ENCODE data around the gene PKNOX2.

PKNOX2 gene

DNA sequence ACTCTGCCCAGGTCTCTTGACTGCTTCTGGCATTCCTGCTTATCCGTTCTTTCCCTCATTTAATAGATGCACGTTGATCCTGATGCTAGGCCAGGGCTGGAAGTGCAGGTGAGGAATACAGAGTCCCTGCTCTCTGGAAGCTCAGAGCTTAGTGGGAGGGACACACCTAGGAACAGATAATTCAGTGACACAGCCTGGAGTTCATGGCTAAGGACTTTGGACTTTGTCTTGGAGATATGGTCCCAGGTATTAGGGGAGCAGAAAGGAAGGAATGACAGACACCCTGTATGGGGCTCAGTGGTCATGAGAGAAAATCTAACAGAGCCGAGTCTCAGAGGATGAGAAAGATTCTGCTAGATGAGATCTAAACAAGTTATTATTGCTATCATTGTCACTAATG is 160.6 kb downstream of the PKNOX2 start:
- H3K4me1 ChIP-seq (ENCODE audit: insufficient read depth, low read length): no peaks in the 10 kb centered on the region
- no peak overlapping the region for H3K4me3 ChIP-seq (ENCODE audit: low read depth in 1 of 2, low read length in 2 of 2)
- H3K4me2 ChIP-seq (ENCODE audit: insufficient read depth, low read length): no peak overlapping the region
- H3K9ac ChIP-seq (ENCODE audit: low read depth, low read length): no peak overlapping the region
- no peaks in the 10 kb centered on the region for H3K36me3 ChIP-seq (ENCODE audit: insufficient read depth, low read length)
- no peaks in the 10 kb centered on the region for H3K9me3 ChIP-seq (ENCODE audit: insufficient read depth, low read length, severe bottlenecking)
- H3K79me2 ChIP-seq (ENCODE audit: insufficient read depth, low read length): no peaks in the 10 kb centered on the region
- H3K27ac ChIP-seq (ENCODE audit: low read length): no peak overlapping the region
- TF ChIP-seq, protein P1, sequence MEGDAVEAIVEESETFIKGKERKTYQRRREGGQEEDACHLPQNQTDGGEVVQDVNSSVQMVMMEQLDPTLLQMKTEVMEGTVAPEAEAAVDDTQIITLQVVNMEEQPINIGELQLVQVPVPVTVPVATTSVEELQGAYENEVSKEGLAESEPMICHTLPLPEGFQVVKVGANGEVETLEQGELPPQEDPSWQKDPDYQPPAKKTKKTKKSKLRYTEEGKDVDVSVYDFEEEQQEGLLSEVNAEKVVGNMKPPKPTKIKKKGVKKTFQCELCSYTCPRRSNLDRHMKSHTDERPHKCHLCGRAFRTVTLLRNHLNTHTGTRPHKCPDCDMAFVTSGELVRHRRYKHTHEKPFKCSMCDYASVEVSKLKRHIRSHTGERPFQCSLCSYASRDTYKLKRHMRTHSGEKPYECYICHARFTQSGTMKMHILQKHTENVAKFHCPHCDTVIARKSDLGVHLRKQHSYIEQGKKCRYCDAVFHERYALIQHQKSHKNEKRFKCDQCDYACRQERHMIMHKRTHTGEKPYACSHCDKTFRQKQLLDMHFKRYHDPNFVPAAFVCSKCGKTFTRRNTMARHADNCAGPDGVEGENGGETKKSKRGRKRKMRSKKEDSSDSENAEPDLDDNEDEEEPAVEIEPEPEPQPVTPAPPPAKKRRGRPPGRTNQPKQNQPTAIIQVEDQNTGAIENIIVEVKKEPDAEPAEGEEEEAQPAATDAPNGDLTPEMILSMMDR (IDR thresholded peaks at IDR 0.05; ENCODE audit: borderline replicate concordance, extremely low read depth, low read length, poor library complexity, severe bottlenecking): no peak
- no peak for TF ChIP-seq EZH2 (IDR thresholded peaks at IDR 0.05; ENCODE audit: borderline replicate concordance, low read depth, low read length, severe bottlenecking)
- no peak overlapping the region for H2AFZ ChIP-seq (ENCODE audit: low read depth, low read length)
- H3K27me3 ChIP-seq (ENCODE audit: insufficient read depth, low read length, poor library complexity): peaks cover 35% of the 10 kb centered on the region
- H4K20me1 ChIP-seq (ENCODE audit: insufficient read depth, low read length): no peaks in the 10 kb centered on the region
- DNase-seq (no peak), ATAC-seq (ENCODE audit: insufficient read depth, low read depth) (no peak)

DNA sequence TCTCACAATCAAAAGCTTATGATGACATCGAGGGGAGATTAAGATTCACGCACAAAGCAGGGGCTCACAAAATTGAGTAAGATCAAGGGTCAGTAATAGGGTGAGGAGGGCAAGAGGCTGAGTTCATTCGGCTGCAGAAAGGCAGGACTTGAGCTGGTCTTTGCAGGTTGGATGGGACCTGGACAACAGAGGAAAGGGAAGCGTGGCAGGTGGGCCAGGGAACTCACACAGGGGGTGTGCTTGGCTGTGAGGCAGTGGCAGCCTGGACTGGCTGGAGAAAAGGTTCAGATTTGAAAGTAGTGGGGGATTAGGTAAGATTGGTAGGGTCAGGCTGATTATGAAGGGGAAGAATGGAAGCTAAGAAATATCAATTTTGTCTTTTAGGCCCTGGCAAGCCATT is 161.6 kb downstream of the PKNOX2 start:
- H3K4me3 ChIP-seq (ENCODE audit: low read depth in 1 of 2, low read length in 2 of 2): no peak overlapping the region
- H4K20me1 ChIP-seq (ENCODE audit: insufficient read depth, low read length): 0 out of 2 replicates have a peak, but pooled peaks cover 2% of the 10 kb centered on the region
- peaks cover 39% of the 10 kb centered on the region for H3K27me3 ChIP-seq (ENCODE audit: insufficient read depth, low read length, poor library complexity)
- H3K9me3 ChIP-seq (ENCODE audit: insufficient read depth, low read length, severe bottlenecking): no peaks in the 10 kb centered on the region
- no peak overlapping the region for H3K27ac ChIP-seq (ENCODE audit: low read length)
- no peak overlapping the region for H3K9ac ChIP-seq (ENCODE audit: low read depth, low read length)
- H3K36me3 ChIP-seq (ENCODE audit: insufficient read depth, low read length): no peaks in the 10 kb centered on the region
- no peaks in the 10 kb centered on the region for H3K4me1 ChIP-seq (ENCODE audit: insufficient read depth, low read length)
- ATAC-seq (ENCODE audit: insufficient read depth, low read depth) (no peak), DNase-seq (no peak)
- H2AFZ ChIP-seq (ENCODE audit: low read depth, low read length): no peak overlapping the region
- H3K4me2 ChIP-seq (ENCODE audit: insufficient read depth, low read length): no peak overlapping the region
- H3K79me2 ChIP-seq (ENCODE audit: insufficient read depth, low read length): no peaks in the 10 kb centered on the region
- TF ChIP-seq, protein P1 (IDR thresholded peaks at IDR 0.05; ENCODE audit: borderline replicate concordance, extremely low read depth, low read length, poor library complexity, severe bottlenecking): no peak
- no peak for TF ChIP-seq EZH2 (IDR thresholded peaks at IDR 0.05; ENCODE audit: borderline replicate concordance, low read depth, low read length, severe bottlenecking)

DNA sequence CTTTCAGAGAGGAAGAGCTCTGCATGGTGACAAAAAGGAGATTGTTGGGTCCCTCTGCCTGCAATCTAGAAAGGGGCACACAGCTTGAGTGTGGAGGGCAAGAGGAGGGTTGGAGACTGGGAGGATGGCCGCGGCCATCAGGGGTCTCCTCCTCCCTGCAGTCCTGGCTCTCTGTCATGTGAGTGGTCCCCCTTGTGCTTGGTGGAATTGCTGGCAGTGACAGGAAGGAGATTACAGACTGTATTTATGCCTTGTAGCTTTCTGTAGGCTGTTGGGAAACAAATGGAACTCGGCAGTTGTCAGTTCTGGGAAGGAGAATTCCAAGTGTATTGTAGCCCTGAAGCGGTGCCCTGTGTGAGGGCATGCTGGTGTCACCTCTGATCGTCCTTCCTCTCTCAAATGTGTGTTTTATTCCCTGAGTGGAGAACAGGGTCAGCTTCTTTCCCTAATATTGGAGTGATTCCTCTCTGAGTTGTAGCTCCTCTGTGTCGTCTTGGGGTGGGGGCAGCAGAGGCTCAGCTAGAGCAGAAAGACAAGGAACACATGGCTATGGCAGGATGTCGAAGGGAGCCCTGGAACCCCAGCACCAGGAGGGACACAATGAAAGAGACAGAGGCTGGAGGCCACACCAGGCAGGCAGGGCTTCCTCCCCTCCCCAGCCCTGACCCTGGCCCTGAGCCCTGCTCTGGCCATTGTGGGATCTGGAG is 163.1 kb downstream of the PKNOX2 start:
- ATAC-seq (ENCODE audit: insufficient read depth, low read depth) (no peak), DNase-seq (no peak)

More for the DNA sequence above, 163.1 kb downstream of the PKNOX2 start:
- Histone ChIP-seq H3K79me2 (ENCODE audit: insufficient read depth, low read length) (no peaks in the 10 kb centered on the region), H3K27ac (ENCODE audit: low read length) (no peak overlapping the region), H3K4me3 (ENCODE audit: low read depth in 1 of 2, low read length in 2 of 2) (no peak overlapping the region), H3K4me1 (ENCODE audit: insufficient read depth, low read length) (no peaks in the 10 kb centered on the region), H2AFZ (ENCODE audit: low read depth, low read length) (no peak overlapping the region), H3K36me3 (ENCODE audit: insufficient read depth, low read length) (no peaks in the 10 kb centered on the region), H3K9ac (ENCODE audit: low read depth, low read length) (no peak overlapping the region), H3K27me3 (ENCODE audit: insufficient read depth, low read length, poor library complexity) (peaks cover 41% of the 10 kb centered on the region), H4K20me1 (ENCODE audit: insufficient read depth, low read length) (0 out of 2 replicates have a peak, but pooled peaks cover 2% of the 10 kb centered on the region), H3K9me3 (ENCODE audit: insufficient read depth, low read length, severe bottlenecking) (no peaks in the 10 kb centered on the region), H3K4me2 (ENCODE audit: insufficient read depth, low read length) (no peak overlapping the region)
- TF ChIP-seq, protein P1 (IDR thresholded peaks at IDR 0.05; ENCODE audit: borderline replicate concordance, extremely low read depth, low read length, poor library complexity, severe bottlenecking): no peak
- no peak for TF ChIP-seq EZH2 (IDR thresholded peaks at IDR 0.05; ENCODE audit: borderline replicate concordance, low read depth, low read length, severe bottlenecking)
